HG03457 (cell line): ENCODE results near the gene KCTD14.
"Not testable (repeated sequence)": the region's sequence is repeated elsewhere in the genome, so short reads cannot be mapped to it uniquely, and the experiment has no call there.

Experiments
- ATAC-seq: cut with Tn5 transposase; IDR thresholded peaks from one replicate; pipeline ENCODE4 v1.9.1; 2021; ENCODE audit warnings: moderate number of reproducible peaks; ENCODE audit not compliant: unreplicated experiment

The KCTD14 gene

GRCh38 chr11:78022397-78023396, at the start of gene KCTD14:
Gene KCTD14, minus strand, starts transcription at chr11:78023276. Its CDS starts 27 bp downstream, at chr11:78023249.
- ATAC-seq: no peak

GRCh38 chr11:78072455-78072854, 49.4 kb upstream of the KCTD14 start:
- ATAC-seq: no peak

GRCh38 chr11:78071717-78072116, 48.6 kb upstream of the KCTD14 start:
- ATAC-seq: no peak

- ATAC-seq: no peak
These were observed 47.5 kb upstream of the KCTD14 start for GRCh38 chr11:78070621-78071020.

GRCh38 chr11:78069465-78069864, 46.4 kb upstream of the KCTD14 start:
- no peak for ATAC-seq

- no peak for ATAC-seq
These were observed 44.6 kb upstream of the KCTD14 start for GRCh38 chr11:78067704-78068103.

GRCh38 chr11:78066471-78066870, 43.4 kb upstream of the KCTD14 start:
- no peak for ATAC-seq

- no peak for ATAC-seq
These were observed 42.1 kb upstream of the KCTD14 start for GRCh38 chr11:78065203-78065602.

- ATAC-seq: no peak
These were observed 40.5 kb upstream of the KCTD14 start, which contains the start of gene THRSP for GRCh38 chr11:78063440-78064181. Gene THRSP, plus strand, starts transcription at chr11:78063861. Its CDS starts 21 bp downstream, at chr11:78063882.

- ATAC-seq: no peak
These were observed 39.6 kb upstream of the KCTD14 start for GRCh38 chr11:78062671-78063070.

GRCh38 chr11:78061921-78062311, 38.8 kb upstream of the KCTD14 start:
- no peak for ATAC-seq

GRCh38 chr11:78061088-78061920, 38.2 kb upstream of the KCTD14 start:
- no peak for ATAC-seq

GRCh38 chr11:78060533-78060932, 37.5 kb upstream of the KCTD14 start:
- no peak for ATAC-seq

GRCh38 chr11:78059749-78060328, 36.8 kb upstream of the KCTD14 start:
- not testable (repeated sequence) for ATAC-seq

GRCh38 chr11:78057462-78058055, 34.5 kb upstream of the KCTD14 start:
- ATAC-seq: no peak

GRCh38 chr11:78056093-78056492, 33.0 kb upstream of the KCTD14 start:
- no peak for ATAC-seq

GRCh38 chr11:78054971-78055370, 31.9 kb upstream of the KCTD14 start:
- no peak for ATAC-seq

GRCh38 chr11:78050964-78051831, 28.1 kb upstream of the KCTD14 start:
- no peak for ATAC-seq

GRCh38 chr11:78049348-78049747, 26.3 kb upstream of the KCTD14 start:
- no peak for ATAC-seq
